IPS DF 4.7 (cell line): ENCODE results near the gene GRAP2.
"Not testable (repeated sequence)": the region's sequence is repeated elsewhere in the genome, so short reads cannot be mapped to it uniquely, and the experiment has no call there.

Source experiments
- DNase-seq: peaks from one replicate; pipeline ENCODE4 v3.0.0-alpha.2; 2013; ENCODE audit warnings: low spot score; ENCODE audit errors: extremely low read depth

Gene GRAP2

GRCh38 chr22:39992894-39993293 is 92.0 kb downstream of the GRAP2 start:
- DNase-seq, result not testable (repeated sequence)

DNA sequence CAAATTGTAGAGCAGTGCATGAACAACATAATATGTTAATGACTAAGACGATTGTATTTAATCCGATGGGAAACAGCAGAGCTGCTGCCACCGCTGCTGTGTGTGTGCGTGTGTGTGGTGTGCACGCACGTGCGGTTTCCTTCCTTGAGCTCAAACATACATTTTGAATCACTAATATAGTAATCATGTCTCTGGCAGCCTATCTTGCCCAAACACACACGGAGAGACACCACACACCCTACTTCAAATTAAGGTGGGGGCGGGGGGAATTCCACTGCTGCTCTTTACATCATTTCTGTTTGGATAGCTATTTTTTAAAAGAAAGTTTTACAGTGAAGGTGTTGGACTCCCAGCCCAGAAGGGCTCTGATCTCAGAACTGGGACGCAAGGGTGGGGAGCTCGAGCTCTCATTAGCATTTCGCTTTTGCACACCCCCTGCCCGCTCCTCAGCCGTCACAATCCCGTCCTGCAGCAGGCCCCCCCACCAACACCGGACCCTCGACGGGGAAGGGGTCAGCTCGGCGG is 93.2 kb downstream of the GRAP2 start:
- no peak for DNase-seq

DNA sequence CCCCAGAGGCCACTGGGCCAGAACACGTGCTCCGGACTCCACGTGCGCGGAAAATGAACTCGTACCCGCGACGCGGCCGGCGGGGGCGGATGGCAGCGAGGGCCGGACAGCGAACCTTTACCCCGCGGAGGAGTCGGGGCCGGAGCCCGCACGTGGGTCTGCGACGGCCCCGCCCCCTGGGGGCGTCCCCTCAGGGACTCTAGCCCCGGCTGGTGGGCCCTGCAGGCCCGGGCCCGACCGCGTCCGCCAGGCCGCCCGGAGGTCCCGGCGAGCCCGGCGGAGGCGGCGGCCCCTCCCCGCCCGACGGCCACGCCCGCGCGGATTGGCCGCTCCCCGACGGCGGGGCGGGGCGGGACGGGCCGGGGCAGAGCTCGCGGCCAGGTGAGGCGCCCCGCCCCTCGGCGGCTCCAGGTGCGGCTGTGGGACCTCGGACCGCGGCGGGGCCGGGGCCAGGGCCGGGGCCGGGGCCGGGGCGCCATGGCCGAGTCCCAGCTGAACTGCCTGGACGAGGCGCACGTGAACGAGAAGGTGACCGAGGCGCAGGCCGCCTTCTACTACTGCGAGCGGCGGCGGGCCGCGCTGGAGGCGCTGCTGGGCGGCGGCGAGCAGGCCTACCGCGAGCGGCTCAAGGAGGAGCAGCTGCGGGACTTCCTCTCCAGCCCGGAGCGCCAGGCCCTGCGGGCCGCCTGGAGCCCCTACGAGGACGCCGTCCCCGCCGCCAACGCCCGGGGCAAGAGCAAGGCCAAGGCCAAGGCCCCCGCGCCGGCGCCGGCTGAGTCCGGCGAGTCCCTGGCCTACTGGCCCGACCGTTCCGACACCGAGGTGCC is 93.9 kb downstream of the GRAP2 start, which contains the start of gene FAM83F:
Gene FAM83F (plus strand): TSS at position 389 of the 827 bp plus-strand sequence. CDS start 89 bp downstream, at position 478.
- no peak for DNase-seq

GRCh38 chr22:39995393-39996252 is 94.7 kb downstream of the GRAP2 start:
- DNase-seq, result no peak

DNA sequence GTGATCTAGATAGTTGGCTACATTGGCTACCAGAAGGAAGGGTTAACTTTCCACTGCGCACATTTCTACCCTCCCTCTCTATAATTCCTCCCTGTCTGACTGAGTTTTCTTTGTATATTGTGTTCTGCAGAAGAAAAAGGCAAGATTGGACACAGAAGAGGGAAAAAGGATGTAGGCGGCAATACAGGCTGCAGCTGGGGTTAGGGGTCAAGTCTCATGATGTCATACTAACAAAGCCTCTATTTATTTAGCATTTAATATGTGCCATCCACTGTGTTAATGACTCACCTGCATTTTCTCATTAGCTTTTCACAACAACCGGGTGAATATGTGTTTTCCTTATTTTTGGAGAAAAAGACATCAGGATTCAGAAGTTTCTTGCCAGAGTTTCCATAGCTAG is 95.8 kb downstream of the GRAP2 start:
- no peak for DNase-seq

DNA sequence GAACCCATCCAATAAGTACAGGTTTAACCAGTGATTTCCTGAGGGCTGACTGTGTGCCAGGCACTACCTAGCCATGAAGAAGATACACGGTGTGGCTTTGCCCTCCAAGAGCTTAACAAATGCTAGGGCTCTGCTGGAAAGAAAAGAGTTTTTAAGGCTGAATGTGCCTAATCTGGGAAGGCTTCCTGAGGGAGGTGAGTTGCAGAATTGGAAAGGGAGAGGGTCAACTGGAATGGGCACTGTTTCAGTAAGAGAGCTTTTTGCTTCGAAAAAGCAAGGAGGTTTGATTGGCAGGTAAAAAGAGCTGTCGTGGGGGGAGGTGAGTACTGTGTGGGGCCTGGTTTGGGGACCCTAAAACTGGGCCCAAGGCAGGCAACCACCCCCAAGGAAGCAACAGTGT is 96.5 kb downstream of the GRAP2 start:
- DNase-seq, result no peak

- DNase-seq, result peak; percentile 66
Measured at GRCh38 chr22:39997939-39998726, 97.2 kb downstream of the GRAP2 start.

GRCh38 chr22:39999144-39999757 is 98.4 kb downstream of the GRAP2 start:
- DNase-seq, result no peak

DNA sequence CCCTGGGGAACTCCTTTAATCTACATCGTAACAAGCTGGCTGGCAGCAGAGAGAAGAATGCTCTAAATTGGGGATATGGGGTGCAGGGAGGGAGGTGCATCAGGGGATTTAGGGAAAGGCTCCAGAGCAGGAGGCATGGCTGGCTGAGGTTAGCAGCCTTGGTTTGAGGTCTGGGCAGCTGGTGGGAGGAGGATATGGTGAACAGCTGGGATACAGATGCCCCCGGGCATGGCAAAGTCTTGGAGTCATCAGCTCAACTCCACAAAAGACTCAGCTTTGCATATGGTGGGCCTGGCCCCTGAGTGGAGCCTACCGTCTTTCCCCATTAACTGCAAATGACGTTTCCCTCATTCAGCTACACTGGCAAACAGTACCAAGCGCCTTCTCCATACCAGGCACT is 99.3 kb downstream of the GRAP2 start:
- DNase-seq, result no peak

GRCh38 chr22:40001106-40001505 is 100.2 kb downstream of the GRAP2 start:
- no peak for DNase-seq

GRCh38 chr22:40001800-40002577 is 101.1 kb downstream of the GRAP2 start:
- DNase-seq, result no peak

DNA sequence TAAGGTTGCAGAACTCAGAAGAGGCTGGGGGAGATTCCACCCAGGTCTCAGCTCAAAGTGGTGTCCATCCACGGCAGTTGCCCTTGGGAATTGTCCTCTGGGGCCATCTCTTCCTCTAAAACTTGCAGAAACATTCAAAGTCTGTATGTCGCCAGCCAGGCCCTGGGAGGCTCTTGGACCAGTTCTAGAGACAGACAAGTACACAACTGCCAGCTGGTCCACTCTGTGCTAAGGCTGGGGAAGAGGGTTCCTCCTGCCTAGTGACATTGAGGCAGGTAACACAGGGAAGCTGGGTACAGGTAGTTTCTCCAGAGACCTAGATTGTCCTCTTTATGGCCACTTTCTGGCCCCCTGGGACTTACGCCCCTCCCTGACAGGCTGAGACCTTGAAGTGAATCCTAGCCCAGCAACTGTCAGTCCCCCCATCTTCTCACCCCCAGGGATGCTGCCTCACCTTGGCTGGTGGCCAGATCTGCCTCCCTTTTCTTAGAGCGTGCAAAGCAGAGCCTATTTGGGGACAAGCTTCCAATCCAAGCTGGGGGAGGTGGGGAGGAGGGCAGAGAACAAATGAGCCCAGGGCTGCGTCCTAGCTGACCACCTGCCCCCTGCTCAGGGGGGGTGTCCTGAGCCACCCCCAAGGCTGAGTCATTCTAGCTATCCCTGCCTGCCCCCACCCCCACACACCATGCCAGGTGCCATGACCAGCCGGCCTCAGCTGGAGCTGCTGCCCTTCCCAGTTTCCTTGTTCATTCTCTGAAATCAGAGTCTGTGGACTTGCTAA is 102.2 kb downstream of the GRAP2 start:
- no peak for DNase-seq

GRCh38 chr22:40004836-40005235 is 104.0 kb downstream of the GRAP2 start:
- no peak for DNase-seq

GRCh38 chr22:40006641-40007040 is 105.8 kb downstream of the GRAP2 start:
- no peak for DNase-seq

- no peak for DNase-seq
Measured at GRCh38 chr22:40007853-40008710, 107.2 kb downstream of the GRAP2 start.

GRCh38 chr22:40008726-40009291 is 107.9 kb downstream of the GRAP2 start:
- DNase-seq, result no peak

DNA sequence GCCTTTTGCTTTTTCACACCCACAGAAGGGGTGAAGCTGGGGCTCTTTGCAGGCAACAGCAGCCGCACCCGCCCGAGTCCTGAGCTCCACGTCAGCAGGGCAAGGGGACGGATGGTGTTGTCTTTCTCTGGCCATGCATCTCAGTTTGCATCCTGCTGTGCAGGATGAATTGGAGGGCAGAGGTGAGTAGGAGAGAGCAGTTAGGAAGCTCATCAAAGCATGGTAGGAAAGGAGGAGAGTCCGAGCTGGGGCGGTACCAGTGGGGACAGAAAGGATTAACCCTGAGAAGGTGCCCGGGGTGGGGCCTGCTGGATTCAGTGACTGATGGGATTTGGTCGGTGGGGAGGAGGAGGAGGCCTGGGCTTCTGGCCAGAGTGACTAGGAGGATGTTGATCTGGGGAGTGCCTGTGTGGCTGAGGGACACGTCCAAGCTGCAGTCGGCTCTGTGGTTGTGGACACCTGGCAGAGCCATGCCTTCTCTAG is 108.4 kb downstream of the GRAP2 start:
- peak; percentile 69 for DNase-seq
